Osteocyte (in vitro differentiated cells): ENCODE results near the gene E4F1. TPM values are rescaled to one million over a fixed set of nuclear protein-coding genes. Genes with fewer than 3 reads are reported as not detected.

Source experiments
- DNase-seq: peaks from one replicate; pipeline ENCODE4 v3.0.0; 2021; ENCODE audit warnings: mixed read lengths; ENCODE audit not compliant: unreplicated experiment; ENCODE audit errors: extremely low spot score
- H3K27ac Mint-ChIP-seq: one replicate; pipeline ENCODE4 v1.8.0; 2021; ENCODE audit warnings: mild to moderate bottlenecking, mixed read lengths; ENCODE audit not compliant: unreplicated experiment
- H3K27me3 Mint-ChIP-seq: one replicate; pipeline ENCODE4 v1.8.0; 2021; ENCODE audit warnings: mixed read lengths; ENCODE audit not compliant: unreplicated experiment
- H3K36me3 Mint-ChIP-seq: one replicate; pipeline ENCODE4 v1.8.0; 2021; ENCODE audit warnings: mixed read lengths; ENCODE audit not compliant: unreplicated experiment
- H3K4me1 Mint-ChIP-seq: one replicate; pipeline ENCODE4 v1.8.0; 2021; ENCODE audit warnings: mixed read lengths; ENCODE audit not compliant: unreplicated experiment
- H3K4me3 Mint-ChIP-seq: one replicate; pipeline ENCODE4 v1.8.0; 2021; ENCODE audit warnings: mild to moderate bottlenecking, moderate library complexity, mixed read lengths; ENCODE audit not compliant: unreplicated experiment
- H3K9me3 Mint-ChIP-seq: one replicate; pipeline ENCODE4 v1.8.0; 2021; ENCODE audit warnings: mixed read lengths; ENCODE audit not compliant: unreplicated experiment
- CTCF ChIP-seq: fragments of 200-600 bp; sonication (generic); IDR thresholded peaks from 2 replicates; pipeline ENCODE4 v1.5.0; 2021; ENCODE audit warnings: antibody characterized with exemption, mild to moderate bottlenecking, moderate library complexity
- total RNA-seq: library from RNA; stranded (reverse); gene quantifications from 2 replicates; pipeline ENCODE4 v1.2.1, GENCODE V29; 2021

E4F1 gene
- total RNA-seq, 1 donor from 2014 or later = 26.9 TPM

GRCh38 chr16:2191446-2191706 lies 32.0 kb upstream of the E4F1 start:
- H3K4me1 Mint-ChIP-seq = no peaks in the 10 kb centered on the region
- DNase-seq = no peak
- H3K36me3 Mint-ChIP-seq = no peaks in the 10 kb centered on the region
- peaks cover 6% of the 10 kb centered on the region for H3K27me3 Mint-ChIP-seq
- no peaks in the 10 kb centered on the region for H3K9me3 Mint-ChIP-seq
- H3K27ac Mint-ChIP-seq = no peak overlapping the region
- no peak overlapping the region for H3K4me3 Mint-ChIP-seq
- no peak for TF ChIP-seq CTCF

DNA sequence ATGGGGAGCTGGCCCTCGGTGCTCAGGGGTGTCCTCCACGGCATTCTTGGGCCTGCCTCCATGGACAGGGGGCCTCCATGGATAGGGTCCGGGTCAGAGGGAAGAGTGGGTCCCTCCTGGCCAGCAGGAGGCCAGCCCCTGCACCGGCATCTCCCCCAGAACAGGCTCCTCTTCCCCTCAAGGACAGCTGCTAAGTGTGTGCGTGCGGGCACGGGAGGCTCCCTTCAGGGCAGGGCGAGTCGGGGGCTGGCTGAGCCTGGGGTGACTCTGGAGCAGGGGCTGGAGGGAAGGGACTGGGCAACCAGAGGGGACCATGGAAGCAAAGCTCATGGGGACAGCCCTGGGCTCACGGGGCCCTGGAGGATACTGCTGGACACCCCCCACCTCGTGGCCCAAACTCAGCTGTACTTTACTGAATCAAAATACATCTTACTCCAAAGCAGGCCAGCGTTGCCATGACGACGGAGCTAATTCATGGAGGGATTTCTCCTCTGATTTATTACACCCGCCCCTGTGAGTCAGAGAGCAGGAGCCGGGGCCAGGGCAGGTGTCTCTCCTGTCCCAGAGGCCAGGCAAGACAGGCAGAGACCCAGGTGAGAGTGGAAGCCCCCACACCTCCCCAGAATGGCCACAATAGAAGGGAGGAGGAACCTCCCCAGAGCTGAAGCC lies 29.1 kb upstream of the E4F1 start:
- H3K36me3 Mint-ChIP-seq = no peaks in the 10 kb centered on the region
- TF ChIP-seq CTCF = no peak
- H3K9me3 Mint-ChIP-seq = no peaks in the 10 kb centered on the region
- DNase-seq = no peak
- peaks cover 11% of the 10 kb centered on the region for H3K27me3 Mint-ChIP-seq
- H3K4me1 Mint-ChIP-seq = no peaks in the 10 kb centered on the region
- H3K4me3 Mint-ChIP-seq = no peak overlapping the region
- H3K27ac Mint-ChIP-seq = no peak overlapping the region

DNA sequence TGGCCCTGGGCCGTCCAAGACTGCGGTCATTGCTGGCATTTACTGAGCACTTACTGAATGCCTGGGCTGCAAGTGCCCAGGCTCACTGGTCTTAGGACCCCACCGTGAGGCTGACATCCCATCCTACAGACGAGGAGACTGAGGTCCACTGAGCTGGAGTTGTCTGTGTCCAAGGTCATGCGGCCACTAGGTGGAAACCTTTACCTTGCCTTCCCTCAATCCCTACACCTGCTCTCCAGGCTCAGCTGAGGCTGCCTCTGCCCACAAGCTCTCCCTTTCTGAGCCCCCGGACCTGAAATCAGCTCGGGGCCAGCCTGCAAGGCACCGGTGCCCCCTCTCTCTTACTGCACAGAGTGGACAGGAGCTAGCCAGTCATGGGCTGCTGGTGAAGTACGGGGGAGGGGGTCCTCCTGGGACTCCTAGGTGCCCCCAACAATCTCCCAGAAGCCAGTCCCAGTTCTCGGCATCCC lies 28.5 kb upstream of the E4F1 start:
- H3K4me1 Mint-ChIP-seq = no peaks in the 10 kb centered on the region
- no peak overlapping the region for H3K4me3 Mint-ChIP-seq

GRCh38 chr16:2195322-2196161 lies 27.8 kb upstream of the E4F1 start:
- no peak for TF ChIP-seq CTCF
- Mint-ChIP-seq H3K9me3 (no peaks in the 10 kb centered on the region), H3K4me3 (peak overlapping the region; percentile 62), H3K36me3 (no peaks in the 10 kb centered on the region), H3K27ac (no peak overlapping the region), H3K27me3 (peaks cover 17% of the 10 kb centered on the region), H3K4me1 (no peaks in the 10 kb centered on the region)
- no peak for DNase-seq

More for the DNA sequence above, 28.5 kb upstream of the E4F1 start:
- TF ChIP-seq CTCF = peak; percentile 42
- Mint-ChIP-seq H3K27ac (no peak overlapping the region), H3K9me3 (no peaks in the 10 kb centered on the region), H3K36me3 (no peaks in the 10 kb centered on the region), H3K27me3 (peaks cover 11% of the 10 kb centered on the region)
- DNase-seq = no peak
